Fibroblast of the conjunctiva (primary cell): ENCODE data around the gene RNF133.
A peak's percentile ranks its signal among the peaks of the same experiment; 100 is the strongest.
"Not testable (repeated sequence)": the region's sequence is repeated elsewhere in the genome, so short reads cannot be mapped to it uniquely, and the experiment has no call there.

ENCODE experiments used
- DNase-seq: peaks from one replicate; pipeline ENCODE4 v3.0.0-alpha.2; 2010; ENCODE audit warnings: low read depth

The RNF133 gene

DNA sequence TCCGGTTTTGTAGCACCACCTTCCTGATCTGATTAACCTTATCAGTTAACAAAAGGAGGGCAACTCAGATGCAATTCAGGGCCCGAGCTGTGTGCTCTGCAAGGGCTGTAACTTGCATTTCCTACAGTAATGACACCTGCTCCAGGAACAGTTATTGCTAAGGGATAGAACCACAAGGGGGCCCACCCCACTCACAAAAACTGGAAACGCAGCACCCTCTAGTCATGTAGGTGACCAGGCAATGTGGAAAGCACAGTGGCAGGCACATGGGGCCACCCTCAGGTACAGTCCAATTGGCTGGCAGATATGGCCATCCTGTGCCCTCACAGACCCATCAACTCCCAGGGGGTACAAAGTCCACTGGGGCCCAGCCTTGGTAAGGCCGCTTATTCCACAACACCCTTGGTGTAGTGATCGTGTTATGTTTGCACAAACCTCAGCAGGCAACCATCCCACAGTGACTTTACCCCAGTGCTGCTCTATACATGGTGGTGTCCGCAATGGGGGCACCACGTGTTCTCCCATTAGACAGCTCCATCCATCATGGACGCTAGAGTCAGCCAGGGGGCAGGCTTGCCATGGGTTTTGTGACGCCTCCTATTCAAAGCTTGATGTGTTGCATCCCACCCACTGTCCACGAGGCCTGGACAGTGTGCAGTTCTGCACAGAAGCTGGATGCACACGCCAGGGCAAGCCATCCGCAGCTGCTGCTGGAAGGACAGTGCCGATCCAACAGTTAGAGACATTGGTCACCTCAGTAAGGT, 9.4 kb downstream of the RNF133 start:
- DNase-seq = no peak

DNA sequence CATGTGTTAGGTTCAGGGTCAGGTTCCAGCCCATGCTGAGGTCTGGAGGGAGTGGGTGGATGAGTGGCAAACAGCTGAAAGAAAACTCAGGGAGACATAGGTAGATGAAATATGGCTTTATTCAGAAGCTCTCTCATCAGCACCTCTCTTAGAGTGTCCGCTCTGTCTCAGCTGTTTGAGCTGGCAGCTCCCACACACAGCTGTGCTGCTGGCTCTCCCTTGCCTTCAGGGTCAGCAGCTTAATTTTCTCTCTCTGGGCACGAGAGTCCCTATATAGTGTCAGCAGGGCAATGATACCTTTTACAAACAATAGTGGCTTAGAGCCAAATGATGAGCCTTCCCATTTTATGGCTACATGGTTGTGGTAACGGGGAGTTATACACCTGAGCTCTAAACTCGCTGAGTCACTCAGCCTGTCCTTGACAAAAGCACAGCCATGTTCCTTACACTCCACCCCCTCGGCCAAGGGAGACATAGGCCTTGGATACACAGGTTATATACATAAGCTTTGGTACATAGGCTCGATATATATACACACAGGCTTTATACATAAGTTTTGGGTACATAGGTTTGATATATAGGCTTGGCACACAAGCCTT, 10.4 kb downstream of the RNF133 start:
- no peak for DNase-seq

DNA sequence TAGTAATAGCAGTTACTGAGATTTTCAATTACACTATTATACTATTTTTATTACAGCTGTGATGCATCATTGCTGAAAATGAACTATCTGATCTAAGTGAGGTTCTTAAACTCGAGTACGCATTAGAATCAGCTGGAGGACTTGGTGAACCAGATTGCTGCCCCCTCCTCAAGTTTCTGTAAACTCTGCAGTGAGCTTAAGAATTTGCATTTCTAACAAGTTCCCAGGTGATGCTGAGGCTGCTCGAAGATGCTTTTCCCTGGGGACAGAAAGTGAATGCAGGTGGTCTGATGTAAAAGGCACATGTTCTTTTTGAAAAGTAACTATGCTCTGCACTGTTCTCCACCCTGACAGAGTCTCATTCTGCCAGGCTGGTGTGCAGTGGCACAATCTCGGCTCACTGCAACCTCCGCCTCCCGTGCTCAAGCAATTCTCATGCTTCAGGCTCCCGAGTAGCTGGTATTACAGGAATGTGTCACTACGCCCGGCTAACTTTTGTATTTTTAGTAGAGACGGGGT, 12.5 kb downstream of the RNF133 start:
- no peak for DNase-seq

DNA sequence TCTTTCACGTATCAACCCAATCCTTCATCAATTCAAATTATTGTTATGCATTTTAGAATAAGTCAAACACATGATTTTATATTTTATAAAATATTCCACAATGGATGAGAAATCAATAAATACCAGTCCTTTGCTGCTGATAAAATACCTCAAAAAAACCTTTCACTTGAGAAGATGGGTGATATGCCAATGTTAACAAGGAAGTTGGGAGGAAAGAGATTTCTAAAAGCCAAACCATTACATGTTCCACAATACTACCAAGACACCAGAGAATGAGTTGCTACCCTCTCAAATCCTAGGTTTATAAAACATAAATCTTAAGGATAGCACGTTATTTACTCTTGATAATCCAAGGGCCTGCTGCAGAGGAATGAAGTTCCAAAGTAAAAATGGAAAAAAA, 14.4 kb downstream of the RNF133 start:
- DNase-seq = no peak

DNA sequence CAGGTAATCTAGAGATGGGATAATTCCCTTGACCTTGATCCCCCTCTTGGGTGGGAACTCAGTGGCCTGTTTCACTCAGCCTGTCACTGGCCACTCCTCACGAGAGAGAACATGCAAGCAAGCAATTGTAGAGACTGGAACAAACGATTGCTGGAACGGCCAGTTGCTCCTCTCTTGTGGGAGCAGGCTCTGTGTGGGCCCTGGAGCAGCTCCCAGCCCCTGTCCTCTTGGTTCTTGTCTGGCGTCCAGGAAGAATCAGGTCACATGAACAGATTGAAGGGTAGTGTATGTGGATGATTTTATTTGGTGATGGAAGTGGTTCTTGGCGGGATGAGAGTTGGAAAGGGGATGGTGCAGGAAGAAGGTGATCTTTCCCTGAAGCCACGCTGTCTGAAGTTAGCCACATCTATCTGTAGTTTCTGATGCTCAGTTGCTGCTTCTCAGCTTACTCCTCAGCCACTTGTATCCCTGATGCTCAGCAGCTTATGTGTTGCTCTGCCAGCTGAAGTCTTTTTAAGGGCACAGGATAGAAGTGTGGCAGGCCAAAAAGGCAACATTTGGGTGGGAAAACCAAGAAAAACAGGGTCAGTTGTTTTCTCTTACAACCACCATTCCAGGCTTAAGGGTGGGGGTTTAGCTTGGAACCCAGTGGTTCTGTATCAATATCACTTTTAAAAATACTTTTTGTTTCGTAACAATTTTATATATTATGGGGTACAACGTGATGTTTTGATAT, 15.9 kb downstream of the RNF133 start:
- DNase-seq = no peak

DNA sequence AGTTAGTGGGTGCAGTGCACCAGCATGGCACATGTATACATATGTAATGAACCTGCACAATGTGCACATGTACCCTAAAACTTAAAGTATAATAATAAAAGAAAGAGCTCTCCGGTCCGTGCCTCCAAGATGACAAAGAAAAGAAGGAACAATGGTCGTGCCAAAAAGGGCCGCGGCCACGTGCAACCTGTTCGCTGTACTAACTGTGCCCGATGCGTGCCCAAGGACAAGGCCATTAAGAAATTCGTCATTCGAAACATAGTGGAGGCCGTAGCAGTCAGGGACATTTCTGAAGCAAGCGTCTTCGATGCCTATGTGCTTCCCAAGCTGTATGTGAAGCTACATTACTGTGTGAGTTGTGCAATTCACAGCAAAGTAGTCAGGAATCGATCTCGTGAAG, 17.7 kb downstream of the RNF133 start:
- DNase-seq = not testable (repeated sequence)

DNA sequence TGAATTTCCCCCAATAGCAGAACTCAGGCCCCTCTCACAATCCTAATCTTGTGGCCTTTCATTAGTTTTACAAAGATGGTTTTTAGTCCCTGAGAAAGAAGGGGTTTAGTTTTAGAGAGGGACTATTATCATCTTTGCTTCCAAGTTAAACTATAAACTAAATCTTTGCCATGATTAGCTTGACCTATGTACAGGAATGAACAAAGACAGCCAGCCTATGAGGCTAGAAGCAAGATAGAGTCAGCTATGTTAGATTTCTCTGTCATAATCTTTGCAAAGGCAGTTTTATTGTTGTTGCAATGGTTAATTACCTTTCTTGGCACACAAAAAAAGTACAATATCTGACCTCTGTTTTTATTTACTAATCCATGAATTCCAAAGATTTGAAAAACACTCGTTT, 19.1 kb downstream of the RNF133 start:
- no peak for DNase-seq

DNA sequence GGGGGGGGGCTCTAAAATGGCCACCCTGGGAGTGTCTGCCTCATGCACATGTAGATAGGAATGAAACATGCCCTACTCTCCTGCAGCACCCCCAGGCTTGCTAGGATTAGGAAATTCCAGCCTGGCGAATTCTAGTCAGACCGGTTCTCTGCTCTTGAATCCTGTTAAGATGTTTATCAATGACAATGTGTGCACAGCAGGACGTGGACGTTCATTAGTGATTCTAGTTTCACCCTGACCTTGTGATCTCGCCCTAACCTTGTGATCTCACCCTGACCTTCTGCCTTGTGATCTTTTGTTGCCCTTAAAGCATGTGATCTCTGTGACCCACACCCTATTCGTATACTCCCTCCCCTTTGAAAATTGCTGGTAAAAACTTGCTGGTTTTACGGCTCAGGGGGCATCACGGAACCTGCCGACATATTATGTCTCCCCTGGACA, 19.6 kb downstream of the RNF133 start:
- not testable (repeated sequence) for DNase-seq

DNA sequence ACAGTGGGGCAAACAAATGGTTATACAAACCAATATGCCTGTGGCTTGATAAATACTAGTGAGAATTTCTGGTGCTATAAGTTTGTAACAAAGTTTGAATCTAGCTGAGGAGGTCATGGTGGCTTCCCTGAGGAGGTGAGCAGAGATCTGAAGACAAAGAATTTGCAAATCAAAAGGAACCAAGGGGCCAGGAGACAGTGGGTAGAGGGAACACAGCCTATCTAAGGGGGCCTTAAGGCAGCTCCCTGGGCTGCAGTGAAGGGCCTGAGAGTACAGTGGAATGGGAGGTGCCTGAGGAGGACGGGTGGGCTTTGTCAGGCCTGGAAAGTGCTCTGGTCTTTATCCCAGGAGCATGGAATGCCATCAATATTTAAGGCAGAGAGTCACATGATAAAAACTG, 21.8 kb downstream of the RNF133 start:
- no peak for DNase-seq

DNA sequence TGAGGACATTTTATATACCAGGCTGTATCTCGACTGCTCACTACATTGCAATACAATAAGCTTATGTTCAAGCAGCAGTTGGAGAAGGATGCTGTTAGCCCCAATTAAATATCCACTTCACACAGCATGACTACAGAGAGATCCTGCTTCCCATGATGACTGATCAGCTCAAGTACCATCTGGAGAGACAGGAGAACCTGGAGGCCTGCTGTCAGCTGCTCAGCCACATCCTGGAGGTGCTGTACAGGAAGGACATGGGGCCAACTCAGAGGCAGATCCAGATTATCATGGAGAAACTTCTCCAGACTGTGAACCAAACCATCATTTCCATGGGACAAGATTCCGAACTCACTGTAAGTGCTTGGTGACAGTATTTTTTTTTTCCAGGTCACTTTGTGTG, 22.5 kb downstream of the RNF133 start:
- no peak for DNase-seq

DNA sequence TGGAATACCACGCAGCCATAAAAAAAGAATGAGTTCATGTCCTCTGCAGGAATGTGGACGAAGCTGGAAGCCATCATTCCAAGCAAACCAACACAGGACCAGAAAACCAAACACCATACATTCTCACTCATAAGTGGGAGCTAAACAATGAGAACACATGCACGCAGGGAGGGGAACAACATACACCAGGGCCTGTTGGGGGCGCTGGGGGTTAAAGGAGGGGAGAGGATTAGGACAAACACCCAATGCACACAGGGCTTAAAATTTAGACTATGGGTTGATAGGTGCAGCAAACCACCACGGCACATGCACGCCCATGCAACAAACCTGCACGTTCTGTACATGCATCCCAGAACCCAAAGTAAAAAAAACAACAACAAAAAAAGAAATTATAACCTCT, 23.3 kb downstream of the RNF133 start:
- no peak for DNase-seq

DNA sequence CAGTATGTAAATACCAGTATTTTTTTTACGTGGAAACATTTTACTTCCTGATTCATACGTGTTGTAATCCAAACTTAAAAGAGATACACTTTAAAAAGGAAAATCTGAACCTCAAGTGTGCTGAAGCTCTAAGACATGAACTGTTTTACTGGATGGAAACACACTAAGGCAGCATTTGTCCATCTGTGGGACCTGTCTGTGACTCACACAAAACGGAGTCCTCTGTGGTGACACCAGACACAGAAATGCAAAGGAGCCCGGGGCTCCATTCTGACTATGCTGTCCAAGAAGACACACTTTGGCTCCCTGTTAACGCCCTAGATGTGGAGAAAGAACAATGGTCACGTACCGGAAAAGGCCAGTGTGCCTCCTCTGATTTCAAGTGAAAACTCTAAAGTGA, 23.9 kb downstream of the RNF133 start:
- DNase-seq = no peak

DNA sequence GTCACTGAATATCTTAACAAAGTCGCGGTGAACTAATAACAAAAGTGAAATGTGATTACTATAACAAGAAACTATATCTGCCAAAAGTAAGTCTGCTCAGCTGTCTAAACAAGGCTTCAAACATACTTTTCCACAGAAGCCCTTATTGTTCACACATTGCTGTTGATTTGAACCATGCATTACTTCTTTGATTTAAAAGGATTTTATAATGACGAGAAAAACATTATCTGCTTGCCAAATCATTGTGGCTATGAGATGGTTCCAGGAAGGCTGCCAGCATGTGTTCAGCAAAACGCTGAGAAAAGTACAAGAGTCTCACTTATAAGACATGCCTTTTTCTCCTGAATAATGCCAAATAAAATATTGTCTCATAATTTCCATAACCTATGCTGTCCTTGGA, 24.4 kb downstream of the RNF133 start:
- DNase-seq = peak; percentile 10

DNA sequence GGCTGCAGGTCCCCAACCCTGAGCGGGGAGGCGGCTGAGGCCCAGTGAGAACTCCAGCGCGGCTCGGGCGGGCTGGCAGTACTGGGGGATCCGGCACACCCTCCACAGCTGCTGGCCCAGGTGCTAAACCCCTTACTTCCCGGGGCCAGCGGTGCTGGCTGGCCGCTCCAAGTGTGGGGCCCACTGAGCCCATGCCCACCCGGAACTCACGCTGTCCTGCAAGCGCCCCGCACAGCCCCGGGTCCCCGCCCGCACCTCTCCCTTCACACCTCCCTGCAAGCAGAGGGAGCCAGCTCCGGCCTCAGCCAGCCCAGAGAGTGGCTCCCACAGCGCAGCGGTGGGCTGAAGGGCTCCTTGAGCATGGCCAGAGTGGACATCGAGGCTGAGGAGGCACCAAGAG, 25.0 kb downstream of the RNF133 start:
- no peak for DNase-seq

DNA sequence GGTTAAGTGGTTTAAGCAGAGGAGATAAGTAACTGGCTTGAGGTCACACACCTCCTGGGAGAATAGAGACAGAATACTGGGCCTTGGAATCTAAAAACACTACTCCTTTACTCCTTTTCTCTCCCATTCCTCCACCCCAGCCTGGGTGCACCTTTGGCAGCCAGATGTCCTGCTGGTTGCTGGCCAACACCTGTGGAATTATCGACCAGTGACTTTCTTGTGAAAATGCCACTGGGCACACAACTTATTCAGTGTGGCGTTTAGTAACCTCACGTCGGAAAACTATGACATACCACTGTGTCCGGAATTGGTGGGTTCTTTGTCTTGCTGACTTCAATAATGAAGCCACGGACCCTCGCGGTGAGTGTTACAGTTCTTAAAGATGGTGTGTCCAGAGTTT, 26.4 kb downstream of the RNF133 start:
- DNase-seq = no peak

DNA sequence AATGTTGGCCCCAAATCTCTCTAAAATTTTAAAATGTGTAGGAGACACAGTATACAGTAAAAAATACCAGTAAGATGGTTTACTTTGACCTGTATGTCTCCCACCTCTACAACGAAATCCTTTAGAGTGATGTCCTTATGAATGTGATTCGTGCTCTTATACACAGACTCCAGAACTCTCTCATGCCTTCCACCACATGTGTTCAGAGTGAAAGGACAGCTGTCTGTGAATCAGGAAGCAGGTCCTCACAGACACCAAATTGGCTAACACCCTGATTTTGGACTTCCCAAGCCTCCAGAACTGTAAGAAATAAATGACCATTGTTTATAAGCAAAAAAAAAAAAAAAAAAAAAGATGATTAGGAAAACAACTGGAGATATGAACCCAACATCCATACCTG, 35.2 kb downstream of the RNF133 start:
- no peak for DNase-seq

DNA sequence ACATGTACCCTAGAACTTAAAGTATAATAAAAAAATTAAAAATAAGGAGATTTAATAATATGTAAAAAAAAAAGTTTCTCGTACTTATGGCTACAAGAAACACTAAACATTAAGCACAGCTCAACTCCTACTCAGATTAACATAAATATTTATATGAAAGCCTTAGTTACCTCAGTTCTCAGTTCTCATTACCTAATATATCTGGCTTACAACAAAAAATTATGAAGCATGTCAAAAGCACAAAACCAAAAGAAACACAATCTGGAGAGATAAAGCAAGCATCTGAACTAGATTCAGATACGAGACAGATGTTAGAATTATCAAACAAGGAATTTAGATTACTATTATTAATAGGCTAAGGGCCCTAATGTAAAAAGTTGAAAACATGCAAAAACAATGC, 40.1 kb downstream of the RNF133 start:
- no peak for DNase-seq

DNA sequence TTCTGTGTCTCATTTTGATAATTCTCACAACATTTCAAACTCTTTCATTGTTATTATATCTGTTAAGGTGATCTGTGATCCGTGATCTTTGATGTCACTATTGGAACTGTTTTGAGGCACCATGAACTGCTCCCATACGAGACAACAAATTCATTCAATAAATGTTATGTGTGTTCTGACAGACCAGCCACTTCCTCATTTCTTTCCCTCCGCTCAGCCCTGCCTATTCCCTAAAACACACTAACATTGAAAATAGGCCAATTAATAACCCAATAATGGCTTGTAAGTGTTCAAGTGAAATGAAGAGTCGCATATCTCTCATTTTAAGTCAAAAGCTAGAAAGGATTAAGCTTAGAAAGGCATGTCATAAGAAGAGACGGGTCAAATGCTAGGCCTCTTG, 45.2 kb downstream of the RNF133 start:
- DNase-seq = no peak

DNA sequence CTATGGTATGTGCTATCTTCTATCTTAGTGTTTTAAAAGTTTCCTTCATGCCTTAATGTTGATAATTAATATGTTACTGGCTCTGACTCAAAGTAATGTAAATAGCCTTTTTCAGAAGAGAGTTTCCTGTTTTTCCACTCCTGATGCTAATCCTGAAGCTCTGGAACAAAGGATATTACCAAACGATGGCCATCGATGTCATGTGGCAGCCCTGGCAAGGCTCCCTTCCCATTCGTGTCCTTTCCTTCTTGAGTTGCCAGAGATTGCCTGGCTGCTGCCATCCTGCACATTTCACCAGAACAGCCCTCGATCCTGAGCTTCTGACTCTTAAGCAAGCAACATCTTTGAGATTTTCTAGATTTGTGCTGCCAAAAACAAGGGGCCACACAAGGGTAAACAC, 46.0 kb downstream of the RNF133 start:
- no peak for DNase-seq

DNA sequence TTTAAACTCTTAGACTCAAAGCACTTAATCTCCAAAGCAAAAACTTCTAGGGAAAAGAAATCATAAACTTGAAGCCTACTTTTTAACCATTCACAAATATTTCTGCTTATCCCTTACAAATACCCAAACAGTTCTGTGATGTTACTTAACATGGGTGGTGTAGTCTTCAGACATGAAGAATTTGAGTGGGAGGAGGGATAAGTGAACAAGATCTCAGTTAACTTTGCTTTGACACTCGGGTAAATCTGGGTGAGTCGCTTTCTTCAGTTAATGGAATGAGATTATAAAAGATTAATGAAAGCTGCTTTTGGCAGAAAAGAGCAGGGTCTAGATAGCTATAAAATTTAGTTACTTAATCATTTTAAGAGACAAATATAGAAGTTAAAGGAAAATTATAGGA, 47.5 kb downstream of the RNF133 start:
- DNase-seq = no peak
